Hepatic stellate cell (primary cell): ENCODE data around the gene CSMD2.
"Not testable (repeated sequence)": the region's sequence is repeated elsewhere in the genome, so short reads cannot be mapped to it uniquely, and the experiment has no call there.

Source experiments
- DNase-seq: peaks from one replicate; pipeline ENCODE4 v3.0.0; 2011; ENCODE audit warnings: low spot score

CSMD2 gene

GRCh38 chr1:34108269-34108668, 56.8 kb downstream of the CSMD2 start:
- no peak for DNase-seq

- DNase-seq = no peak
Observed at GRCh38 chr1:34101151-34101550, 63.9 kb downstream of the CSMD2 start.

GRCh38 chr1:34100332-34100731, 64.7 kb downstream of the CSMD2 start:
- no peak for DNase-seq

- not testable (repeated sequence) for DNase-seq
Observed at GRCh38 chr1:34092399-34092798, 72.6 kb downstream of the CSMD2 start.

- no peak for DNase-seq
Observed at GRCh38 chr1:34089731-34090130, 75.3 kb downstream of the CSMD2 start.

- no peak for DNase-seq
Observed at GRCh38 chr1:34087986-34088385, 77.0 kb downstream of the CSMD2 start.

GRCh38 chr1:34086561-34086960, 78.5 kb downstream of the CSMD2 start:
- no peak for DNase-seq

- DNase-seq = no peak
Observed at GRCh38 chr1:34083974-34084373, 81.1 kb downstream of the CSMD2 start.

GRCh38 chr1:34082085-34082670, 82.9 kb downstream of the CSMD2 start:
- DNase-seq = not testable (repeated sequence)

- DNase-seq = no peak
Observed at GRCh38 chr1:34078383-34078782, 86.6 kb downstream of the CSMD2 start.

GRCh38 chr1:34075576-34075975, 89.5 kb downstream of the CSMD2 start:
- DNase-seq = no peak

- DNase-seq = no peak
Observed at GRCh38 chr1:34073028-34073695, 91.9 kb downstream of the CSMD2 start.

GRCh38 chr1:34070201-34070836, 94.7 kb downstream of the CSMD2 start:
- DNase-seq = no peak

GRCh38 chr1:34066981-34067603, 97.9 kb downstream of the CSMD2 start:
- no peak for DNase-seq

GRCh38 chr1:34066166-34066565, 98.9 kb downstream of the CSMD2 start:
- no peak for DNase-seq

GRCh38 chr1:34065498-34065897, 99.5 kb downstream of the CSMD2 start:
- DNase-seq = no peak

GRCh38 chr1:34060901-34061415, 104.1 kb downstream of the CSMD2 start:
- no peak for DNase-seq

- no peak for DNase-seq
Observed at GRCh38 chr1:34060187-34060730, 104.8 kb downstream of the CSMD2 start.

- no peak for DNase-seq
Observed at GRCh38 chr1:34057347-34058130, 107.5 kb downstream of the CSMD2 start.

GRCh38 chr1:34055818-34056217, 109.2 kb downstream of the CSMD2 start:
- no peak for DNase-seq

- no peak for DNase-seq
Observed at GRCh38 chr1:34054920-34055319, 110.1 kb downstream of the CSMD2 start.

GRCh38 chr1:34053660-34054059, 111.4 kb downstream of the CSMD2 start:
- no peak for DNase-seq
